ENCODE measurements around the gene FMO5.
A peak's percentile ranks its signal among the peaks of the same experiment; 100 is the strongest.
"Not testable (repeated sequence)": the region's sequence is repeated elsewhere in the genome, so short reads cannot be mapped to it uniquely, and the experiment has no call there.

FMO5 gene

DNA sequence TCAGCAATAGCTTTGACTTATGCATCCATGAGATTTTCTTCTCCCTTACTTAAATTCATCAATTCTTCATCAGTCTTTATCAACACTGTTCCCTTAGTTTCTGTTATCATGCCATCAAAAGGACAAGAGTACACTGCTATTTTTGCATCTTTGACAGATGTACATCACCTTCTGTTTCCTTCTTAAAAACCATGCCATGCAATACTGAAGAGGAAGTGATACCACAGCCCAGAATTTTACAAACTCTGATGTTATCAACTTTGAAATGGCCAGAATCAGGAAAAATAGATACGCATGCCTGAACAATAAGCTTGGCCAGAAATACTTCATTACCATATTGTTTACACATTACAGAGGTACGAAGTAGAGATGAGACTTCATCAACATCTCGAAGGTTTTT, 21.1 kb downstream of the FMO5 start:
- DNase-seq = no peak

DNA sequence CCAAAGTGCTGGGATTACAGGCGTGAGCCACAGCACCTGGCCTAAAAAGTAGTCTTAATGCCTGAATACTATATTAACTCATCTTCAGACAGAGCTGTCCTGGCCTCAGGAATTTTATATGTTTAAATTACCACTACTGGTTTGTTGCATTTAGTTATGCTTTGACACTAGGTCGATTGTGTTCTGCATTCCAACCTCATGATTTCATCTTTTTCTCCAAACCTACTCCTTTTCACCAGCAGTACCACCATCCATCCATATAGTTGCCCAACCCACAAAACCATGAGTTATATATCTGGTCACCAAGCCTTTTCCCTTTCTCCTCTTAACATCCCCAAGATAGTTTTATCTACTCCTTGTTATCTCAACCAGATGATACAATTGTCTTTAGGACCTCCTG, 22.6 kb downstream of the FMO5 start:
- no peak for DNase-seq

DNA sequence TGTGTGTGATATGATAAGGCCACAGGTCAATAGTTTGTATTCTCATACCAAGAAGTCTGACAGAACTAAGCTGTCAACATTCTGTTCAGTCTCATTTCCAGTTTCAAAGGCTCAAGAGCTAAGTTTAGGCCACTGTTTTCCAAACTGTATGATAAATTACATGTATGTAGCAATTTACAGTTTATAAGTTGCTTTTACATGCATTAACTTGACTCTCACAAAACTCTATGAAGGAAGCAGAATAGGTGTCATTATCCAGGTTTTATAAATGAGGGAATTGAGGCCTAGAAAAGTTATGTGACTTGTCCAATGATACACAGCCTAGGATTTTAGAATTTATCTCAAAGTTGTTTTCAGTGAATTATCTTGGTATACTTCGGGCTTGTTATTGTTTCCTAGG, 23.4 kb downstream of the FMO5 start:
- DNase-seq = no peak

DNA sequence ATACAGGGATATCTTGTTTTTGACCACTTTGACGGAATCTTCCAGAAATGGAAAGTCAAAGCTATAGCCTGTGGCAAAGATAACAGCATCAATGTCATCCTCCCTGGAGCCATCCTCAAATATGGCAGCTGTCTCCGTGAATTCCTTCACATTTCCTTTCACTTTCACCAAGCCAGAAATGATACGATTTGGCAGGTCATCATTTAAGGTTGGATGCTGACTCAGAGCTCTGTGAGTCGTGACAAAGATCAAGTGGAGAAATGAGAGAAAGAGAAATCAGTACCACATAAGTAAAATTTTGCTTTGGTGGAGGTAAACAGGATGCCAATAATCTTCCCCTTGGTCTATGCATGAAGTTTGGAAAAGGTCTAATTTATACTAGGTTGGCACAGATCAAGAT, 23.9 kb downstream of the FMO5 start:
- no peak for DNase-seq

DNA sequence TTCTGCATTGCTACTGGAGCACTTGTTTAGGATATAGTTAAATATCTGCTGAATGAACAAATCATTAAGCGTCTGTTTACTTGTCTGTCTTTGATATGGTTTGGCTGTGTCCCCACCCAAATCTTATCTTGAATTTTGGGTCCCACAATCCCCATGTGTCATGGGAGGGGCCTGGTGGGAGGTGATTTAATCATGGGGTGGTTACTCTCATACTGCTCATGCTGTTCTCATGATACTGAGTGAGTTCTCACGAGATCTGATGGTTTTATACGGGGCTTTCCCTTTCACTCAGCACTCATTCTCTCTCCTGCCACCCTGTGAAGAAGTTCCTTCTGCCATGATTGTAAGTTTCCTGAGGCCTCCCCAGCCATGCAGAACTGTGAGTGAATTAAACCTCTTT, 27.8 kb downstream of the FMO5 start:
- peak; percentile 69 for DNase-seq

DNA sequence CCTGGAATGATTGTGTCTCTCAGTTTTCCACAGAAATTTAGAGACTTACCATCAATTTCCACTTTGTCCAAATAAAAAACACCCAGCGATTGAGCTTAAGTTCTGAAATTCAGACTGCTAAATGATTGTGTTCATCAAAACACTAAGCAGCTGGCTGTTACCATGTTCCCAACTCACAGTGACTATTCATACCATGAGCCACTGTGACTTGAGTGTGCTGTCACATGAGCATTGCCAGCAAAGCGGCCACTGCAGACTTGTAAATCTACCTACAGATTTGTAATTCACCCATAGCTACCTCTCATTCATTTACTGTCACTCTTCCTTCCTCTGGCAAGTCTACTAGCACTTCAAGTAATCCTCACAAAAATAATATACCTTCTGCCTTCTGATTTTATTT, 35.6 kb downstream of the FMO5 start:
- no peak for DNase-seq

DNA sequence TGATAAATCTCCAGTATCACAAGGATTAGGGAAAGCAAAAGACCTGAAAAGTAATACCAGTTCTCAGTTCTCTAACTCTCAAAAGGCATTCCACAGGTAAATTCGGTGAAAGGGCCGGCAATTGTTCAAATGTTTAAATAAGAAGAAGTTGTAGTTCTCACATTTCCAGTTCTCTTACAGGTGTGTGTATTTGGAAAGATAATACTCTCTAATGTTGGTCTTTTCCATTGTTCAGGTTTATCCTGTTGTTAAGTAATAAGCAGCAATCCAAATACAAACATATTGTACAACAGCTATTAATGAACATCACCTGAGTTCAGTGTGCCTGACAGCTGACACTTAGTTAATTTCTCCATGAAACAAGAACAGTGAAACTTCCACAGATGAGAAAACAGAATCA, 39.7 kb downstream of the FMO5 start:
- no peak for DNase-seq

DNA sequence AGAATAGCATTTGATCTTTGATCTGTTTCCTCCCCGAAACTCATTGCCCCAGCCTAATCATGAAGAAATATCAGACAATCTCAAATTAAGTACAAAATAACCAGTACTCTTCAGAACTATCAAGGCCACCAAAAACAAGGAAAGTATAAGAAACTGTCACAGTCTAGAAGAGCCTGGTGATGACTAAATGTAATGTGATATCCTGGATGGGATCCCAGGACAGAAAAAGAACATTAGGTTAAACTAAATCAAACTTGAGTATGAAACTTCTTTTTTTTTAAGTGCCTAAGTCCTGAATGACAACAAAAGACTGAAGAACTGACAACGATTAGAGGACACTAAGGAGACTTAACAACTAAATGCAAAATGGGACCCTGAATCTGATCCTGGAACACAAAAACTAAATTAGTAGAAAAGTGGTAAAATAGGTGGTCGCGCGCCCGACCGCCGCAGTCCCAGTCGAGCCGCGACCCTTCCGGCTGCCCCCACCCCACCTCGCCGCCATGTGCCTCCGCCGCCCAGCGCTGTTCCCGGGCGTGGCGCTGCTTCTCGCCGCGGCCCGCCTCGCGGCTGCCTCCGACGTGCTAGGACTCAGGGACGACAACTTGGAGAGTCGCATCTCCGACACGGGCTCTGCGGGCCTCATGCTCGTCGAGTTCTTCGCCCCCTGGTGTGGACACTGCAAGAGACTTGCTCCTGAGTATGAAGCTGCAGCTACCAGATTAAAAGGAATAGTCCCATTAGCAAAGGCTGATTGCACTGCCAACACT, 47.3 kb downstream of the FMO5 start:
- no peak for DNase-seq

DNA sequence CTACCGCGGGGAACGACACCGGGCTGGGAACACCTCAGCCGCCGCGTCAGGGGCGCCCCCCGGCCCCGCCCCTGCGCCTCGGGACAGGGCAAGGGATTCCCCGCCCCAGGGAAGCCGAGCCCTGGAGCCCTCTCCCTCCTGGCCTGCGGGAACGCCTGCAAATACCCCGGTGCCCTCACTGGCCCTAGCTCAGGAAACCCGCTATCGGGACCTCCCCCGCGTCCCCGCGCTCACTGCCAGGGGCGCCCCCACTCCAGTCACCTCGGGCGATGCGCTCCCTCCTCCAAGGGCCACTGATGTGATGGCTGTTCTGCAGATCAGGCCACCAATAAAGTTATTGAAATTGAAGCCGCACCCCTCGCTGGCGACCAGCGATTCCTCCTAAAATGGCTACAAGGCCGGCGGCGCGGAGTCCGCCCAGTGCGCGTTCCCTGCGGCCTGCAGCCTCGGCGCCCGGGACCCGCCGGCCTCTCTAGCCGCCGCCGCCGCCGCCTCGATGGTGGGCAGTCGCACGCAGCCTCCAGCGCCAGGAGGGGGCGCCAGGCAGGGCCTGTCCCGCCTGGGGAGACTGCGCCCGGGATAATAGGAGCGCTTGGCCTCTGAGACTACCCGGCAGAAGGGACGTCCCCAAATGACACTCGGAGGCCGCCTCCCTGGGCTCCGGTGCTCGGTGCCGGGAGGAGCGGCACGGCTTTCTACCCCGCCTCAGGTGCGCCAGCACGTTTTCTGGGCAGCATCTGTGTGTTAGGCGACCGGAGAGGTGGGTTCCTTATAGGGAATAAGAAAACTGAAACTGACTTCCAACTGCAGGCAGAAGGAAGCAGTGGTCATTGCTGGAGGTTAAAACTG, 52.7 kb downstream of the FMO5 start, which contains the start of gene PRKAB2:
TSS of gene PRKAB2 (minus strand) at position 303 of the 849 bp plus-strand sequence. CDS start 326 bp downstream, outside the sequence.
- DNase-seq = peak; percentile 93

DNA sequence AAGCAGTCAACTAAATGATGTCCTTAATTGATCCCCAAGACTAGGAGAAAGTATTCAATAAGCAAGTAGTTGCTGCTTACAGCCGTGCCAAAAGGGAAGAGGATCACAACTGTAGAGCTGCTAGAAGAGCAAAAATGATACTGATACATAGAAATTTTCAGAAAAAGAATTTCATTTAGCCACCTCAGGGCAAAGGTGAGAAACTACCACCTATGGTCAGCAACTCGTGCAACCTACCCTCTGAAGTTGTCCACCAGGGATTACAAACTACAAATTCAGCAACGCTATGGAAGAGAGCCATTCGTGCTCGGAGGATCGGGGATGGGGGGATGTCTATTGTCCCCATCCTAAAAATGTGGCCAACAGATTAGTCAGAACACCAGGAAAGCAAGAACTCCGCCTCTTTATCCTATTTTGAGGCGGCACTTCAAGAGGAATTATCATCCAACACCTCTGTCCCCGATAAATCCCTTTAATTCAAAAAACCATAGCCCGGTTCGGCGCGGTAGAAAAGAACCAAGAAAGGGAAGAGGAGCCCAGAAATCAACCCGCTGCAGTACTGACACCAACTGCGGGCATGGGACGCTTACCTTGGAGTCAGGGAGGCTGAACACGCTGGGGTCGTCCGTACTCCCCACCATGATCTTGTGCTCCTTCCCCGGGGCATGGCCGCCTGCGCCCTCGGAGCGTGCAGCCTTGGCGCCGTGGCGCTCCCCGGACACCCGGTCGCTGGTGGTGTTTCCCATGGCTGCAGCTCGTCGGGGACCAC, 53.6 kb downstream of the FMO5 start:
- peak; percentile 16 for DNase-seq

DNA sequence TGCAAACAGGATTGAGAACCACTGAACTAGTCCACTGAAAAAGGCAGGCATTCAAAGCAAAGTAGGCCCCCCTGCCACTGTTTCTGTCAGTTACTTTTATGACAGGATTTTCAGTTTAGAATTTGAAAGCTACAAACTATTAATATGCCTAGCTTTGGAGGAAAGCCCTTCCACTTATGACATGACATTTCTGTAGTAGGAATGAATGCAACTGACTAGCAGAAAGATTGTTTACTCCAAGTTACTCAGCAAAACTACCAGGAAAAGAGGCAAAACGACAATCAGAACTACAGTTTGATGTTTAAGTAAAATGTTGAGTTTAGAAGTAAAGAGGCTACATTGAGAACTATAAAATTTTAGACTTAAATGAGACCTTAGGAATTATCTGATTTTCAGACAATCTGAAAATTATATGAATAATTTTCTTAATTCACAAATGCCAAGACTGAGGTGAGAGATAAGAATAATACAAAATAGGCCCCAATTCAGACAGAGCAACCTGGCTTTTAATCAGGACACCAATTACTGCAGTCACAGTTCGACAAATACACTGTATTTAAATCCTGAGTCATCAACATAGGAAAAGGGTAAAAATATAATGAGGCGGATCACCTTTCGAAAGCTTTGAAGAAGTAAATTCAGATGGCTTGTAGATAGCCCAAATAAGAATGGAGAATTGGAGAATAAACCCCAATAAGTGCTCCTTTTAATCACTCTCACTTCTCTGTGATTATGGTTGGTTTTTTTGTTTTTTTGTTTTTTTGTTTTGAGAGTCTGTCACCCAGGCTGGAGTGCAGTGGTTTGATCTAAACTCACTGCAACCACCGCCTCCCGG, 55.1 kb downstream of the FMO5 start:
- no peak for DNase-seq

DNA sequence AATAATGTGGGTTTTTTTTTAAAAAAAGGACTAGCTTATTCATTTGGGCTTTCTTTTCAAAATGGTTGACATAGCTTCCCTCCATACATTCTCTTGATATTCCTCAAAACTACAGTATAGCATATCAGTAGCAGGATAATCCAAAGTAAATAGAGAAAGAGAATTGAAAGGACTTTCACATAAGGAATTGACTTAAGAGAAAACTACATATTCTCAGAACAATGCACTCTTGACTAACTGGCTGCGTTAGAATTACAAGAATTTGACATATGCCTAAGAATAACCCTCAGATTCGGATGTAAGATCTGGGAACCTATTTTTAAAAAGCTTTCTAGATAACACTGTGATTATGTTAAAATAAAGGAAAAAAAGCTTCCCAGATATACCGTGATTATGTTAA, 56.0 kb downstream of the FMO5 start:
- DNase-seq = no peak

DNA sequence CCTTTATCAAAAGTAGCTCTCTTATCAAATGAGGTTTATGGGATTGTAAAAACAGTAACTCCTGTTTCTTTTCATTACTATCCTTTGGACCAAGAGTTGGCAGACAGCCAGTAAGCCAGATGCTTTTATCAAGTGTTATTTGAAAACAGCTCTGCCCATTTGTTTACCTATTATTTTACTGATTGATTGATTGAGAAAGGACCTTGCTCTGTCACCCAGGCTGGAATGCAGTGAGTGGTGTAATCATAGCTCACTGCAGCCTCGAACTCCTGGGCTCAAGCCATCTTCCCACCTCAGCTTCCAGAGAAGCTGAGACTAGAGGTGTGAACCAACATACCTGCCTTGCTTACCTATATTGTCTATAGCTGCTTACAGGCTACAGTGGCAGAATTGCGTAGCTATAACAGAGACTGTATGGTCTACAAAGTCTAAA, 56.5 kb downstream of the FMO5 start:
- DNase-seq = peak; percentile 63

DNA sequence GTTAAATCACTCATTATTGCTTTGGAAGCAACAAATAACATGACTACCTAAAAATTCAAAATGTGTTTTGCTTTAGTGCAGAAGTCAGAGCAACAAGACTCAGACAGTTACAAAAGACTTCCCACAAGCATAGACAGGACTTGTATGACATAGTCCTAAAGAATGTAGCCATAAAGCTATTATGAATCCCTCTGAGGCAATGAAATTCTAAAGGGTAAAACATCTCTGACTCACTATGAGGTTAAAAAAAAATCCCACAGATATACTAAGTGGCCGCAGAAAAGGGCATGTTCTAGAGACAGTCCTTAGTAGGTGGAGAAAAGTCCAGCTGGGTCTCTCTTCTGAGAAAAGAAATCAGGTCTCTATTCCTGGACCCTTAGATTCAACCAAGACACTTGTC, 57.8 kb downstream of the FMO5 start:
- no peak for DNase-seq

DNA sequence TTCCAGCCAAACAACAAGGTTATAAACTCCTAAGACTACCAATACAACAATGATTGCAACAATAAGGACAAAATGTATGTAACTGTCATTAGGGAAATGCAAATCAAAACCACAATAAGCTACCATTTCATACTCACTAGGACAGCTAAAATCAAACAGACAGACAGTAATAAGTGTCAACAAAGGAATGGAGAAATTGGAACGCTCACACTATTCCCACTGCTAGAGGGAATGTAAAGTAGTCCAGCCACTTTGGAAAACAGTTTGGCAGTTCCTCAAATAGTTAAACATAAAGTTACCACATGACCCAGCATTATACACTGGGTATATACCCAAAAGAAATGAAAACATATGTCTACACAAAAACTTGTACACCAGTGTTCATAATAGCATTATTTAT, 62.1 kb downstream of the FMO5 start:
- no peak for DNase-seq

DNA sequence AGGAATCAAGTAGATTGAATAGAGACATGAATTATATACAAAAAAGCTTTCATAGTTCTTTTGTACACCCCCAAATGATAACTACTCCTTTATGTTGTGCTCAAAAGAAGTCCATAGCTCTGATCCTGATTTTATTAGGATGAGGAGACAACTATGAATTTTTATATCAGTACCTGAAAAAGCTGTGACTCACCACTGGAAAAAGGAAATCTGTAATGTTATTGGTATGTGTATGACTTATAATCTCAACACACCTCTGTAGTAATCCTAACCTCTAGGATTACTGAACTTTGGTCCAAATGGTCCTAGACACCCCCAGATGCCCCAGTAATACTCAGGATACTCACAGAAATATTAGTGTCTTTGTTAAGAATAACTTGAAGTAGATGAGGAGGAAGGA, 63.0 kb downstream of the FMO5 start:
- DNase-seq = no peak

DNA sequence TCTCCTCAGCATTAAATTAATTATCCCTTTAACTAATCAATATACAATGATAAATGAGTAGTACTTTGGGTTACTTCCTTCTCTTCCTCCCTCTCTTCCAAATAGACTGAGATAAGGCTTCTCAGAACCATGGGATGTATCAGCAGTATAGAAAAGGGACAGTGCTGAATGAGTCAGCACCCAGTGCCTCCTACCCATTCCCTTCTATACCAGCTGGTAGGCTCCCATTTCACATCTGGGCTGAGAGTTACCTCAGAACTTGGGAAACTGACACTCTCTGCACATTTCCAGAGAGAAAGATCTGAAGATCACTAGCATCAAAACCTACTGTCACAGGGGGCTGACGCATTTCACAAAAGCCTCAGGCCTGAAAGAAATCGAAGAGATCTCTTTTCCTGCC, 68.0 kb downstream of the FMO5 start:
- not testable (repeated sequence) for DNase-seq

DNA sequence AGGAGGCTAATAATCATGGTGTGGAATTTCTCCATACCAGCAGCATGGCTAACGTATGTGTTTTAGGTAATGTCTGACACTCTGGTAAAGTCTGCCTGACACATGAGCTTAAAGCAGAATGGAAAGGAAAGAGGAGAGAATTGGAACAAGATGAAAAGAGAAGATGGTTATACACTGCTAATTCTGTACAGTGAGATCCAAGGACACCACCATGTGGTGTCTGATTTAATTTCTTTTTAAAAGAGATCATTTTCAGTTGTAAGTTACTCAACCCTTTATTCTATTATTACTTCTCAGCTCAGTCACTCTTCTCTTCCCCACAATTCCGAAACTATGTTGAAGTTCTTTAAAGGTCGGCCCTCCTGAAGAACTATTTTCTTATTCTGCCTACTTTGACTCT, 68.5 kb downstream of the FMO5 start:
- no peak for DNase-seq

DNA sequence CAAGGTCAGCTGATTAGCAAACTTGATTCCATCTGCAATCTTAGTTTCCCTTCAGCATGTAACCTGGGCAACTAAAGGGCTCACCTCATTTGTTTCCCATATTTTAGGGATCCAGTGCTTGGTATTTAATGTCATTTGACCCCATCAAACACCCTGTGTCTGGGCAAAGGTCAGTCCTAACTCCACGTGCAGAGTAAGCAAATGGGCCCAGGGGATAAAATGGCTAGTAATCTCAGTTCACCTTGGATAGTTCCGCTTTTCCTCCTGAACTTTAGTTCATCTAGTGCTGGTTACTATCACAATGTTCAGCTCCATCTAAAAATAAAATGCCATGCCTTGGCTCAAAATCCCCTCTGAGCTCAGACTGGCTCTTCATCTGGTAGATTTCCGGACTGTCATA, 72.4 kb downstream of the FMO5 start:
- DNase-seq = no peak

DNA sequence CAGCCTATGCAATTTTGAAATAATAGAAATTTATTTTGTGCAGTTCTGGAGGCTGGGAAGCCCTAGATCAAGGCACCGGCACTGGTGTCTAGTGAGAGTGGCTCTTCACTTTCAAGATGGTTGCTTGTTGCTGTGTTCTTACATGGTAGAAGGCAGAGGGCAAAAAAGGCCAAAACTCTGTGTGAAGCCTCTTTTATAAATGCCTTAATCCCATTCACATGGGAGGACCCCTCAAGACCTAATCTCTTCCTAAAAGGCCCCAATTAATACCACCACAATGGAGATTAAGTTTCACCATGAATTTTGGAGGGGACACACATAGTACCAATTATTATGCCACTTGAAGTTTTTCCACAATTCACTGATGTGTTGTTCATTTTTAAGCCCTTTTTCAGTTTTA, 73.9 kb downstream of the FMO5 start:
- DNase-seq = no peak

DNA sequence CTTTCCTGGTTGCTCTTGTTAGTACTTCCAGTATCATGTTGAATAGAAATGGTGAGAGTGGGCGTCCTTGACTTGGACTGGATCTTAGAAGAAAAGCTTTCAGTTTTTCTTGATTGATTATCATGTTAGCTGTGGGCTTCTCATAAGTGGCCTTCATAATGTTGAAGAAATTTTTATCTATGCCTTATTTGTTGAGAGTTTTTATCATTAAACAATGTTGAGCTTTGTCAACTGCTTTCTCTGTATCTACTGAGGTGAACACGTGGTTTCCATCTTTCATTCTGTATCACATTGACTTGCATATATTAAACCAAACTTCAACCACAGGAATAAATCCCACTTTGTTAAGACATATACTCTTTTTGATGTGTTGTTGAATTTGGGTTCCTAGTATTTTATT, 82.3 kb downstream of the FMO5 start:
- no peak for DNase-seq
